Stimulated activated CD4-positive, alpha-beta T cell treated with anti-CD3 and anti-CD28 coated beads, Interleukin-4, amount 100 ng/mL, for 24 hours (primary cell): Measurements from ENCODE around the gene MYO1D.
A peak's percentile ranks its signal among the peaks of the same experiment; 100 is the strongest.

Experiments used
- DNase-seq: peaks from one replicate; pipeline ENCODE4 v3.0.0-alpha.2; 2020

The MYO1D gene

GRCh38 chr17:32520104-32520701 lies 356.7 kb downstream of the MYO1D start:
- DNase-seq, result peak; percentile 59

GRCh38 chr17:32519228-32520103 lies 357.5 kb downstream of the MYO1D start:
- DNase-seq, result peak; percentile 67

GRCh38 chr17:32518646-32519227 lies 358.2 kb downstream of the MYO1D start:
- DNase-seq, result no peak

GRCh38 chr17:32517982-32518381 lies 358.9 kb downstream of the MYO1D start:
- DNase-seq, result no peak

- no peak for DNase-seq
Measured at GRCh38 chr17:32516940-32517701, 359.8 kb downstream of the MYO1D start.

GRCh38 chr17:32516450-32516849 lies 360.5 kb downstream of the MYO1D start:
- DNase-seq, result no peak

GRCh38 chr17:32515677-32516383 lies 361.1 kb downstream of the MYO1D start:
- no peak for DNase-seq

- no peak for DNase-seq
Measured at GRCh38 chr17:32514606-32515005, 362.3 kb downstream of the MYO1D start.

- no peak for DNase-seq
Measured at GRCh38 chr17:32513579-32513978, 363.3 kb downstream of the MYO1D start.

GRCh38 chr17:32512328-32512727 lies 364.6 kb downstream of the MYO1D start:
- no peak for DNase-seq

- no peak for DNase-seq
Measured at GRCh38 chr17:32510466-32510865, 366.5 kb downstream of the MYO1D start.

GRCh38 chr17:32508926-32509325 lies 368.0 kb downstream of the MYO1D start:
- DNase-seq, result no peak

- DNase-seq, result no peak
Measured at GRCh38 chr17:32504166-32504990, 372.5 kb downstream of the MYO1D start.

- DNase-seq, result peak; percentile 49
Measured at GRCh38 chr17:32503251-32504165, 373.4 kb downstream of the MYO1D start.

- DNase-seq, result no peak
Measured at GRCh38 chr17:32502710-32503109, 374.2 kb downstream of the MYO1D start.

GRCh38 chr17:32502013-32502412 lies 374.9 kb downstream of the MYO1D start:
- no peak for DNase-seq

- no peak for DNase-seq
Measured at GRCh38 chr17:32498391-32498790, 378.5 kb downstream of the MYO1D start.

GRCh38 chr17:32497431-32498205 lies 379.3 kb downstream of the MYO1D start:
- DNase-seq, result no peak

GRCh38 chr17:32496395-32497073 lies 380.4 kb downstream of the MYO1D start:
- no peak for DNase-seq
